Stimulated activated CD4-positive, alpha-beta T cell treated with anti-CD3 and anti-CD28 coated beads, Interleukin-1b, Interleukin-23, amount 100 ng/mL, for 24 hours (primary cell): Measurements from ENCODE around the gene TMCC3.
A peak's percentile ranks its signal among the peaks of the same experiment; 100 is the strongest.

Experiments
- DNase-seq, 4 experiments: peaks; one replicate each; pipeline ENCODE4 v3.0.0-alpha.2; 2020; ENCODE audit warnings: low read depth in 4 of 4, low spot score in 1 of 4

The TMCC3 gene

DNA sequence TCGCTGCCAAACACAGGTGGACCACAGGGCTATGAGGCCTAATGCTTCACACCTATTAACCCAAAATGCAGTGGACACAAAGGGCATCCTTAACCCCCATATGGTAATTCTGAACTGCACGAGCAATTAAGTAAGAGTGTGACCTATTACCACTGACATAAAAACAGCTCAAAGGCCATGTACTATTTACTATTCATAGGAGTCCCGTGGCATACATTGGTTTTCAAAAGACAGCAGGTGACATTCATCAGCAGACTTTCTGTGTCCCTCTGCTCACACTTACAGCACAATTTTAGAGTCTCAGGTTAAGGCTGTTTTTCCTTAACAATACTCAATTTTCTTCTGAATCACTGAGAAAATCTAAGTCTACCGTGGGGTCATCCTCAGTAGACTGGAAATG is 23.1 kb upstream of the TMCC3 start:
- DNase-seq, result no peak

DNA sequence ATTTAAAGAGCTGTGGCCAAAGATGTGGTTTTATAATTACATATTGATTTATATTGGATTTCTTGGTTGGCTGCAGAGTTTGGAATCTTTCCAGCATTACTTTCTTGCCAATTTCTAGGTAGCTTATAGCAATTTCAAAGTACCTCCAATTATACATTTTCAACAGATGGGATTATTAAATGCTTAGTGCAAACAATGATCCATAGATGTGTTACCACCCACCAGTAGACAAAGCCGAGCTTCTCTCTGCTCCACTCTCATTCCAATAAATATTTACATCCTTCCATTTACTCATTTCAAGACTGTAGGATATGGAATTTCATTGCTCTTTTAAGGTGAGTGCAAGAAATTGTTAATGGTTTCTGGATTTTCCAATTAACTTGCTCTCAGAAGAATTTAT is 21.6 kb upstream of the TMCC3 start:
- no peak for DNase-seq

DNA sequence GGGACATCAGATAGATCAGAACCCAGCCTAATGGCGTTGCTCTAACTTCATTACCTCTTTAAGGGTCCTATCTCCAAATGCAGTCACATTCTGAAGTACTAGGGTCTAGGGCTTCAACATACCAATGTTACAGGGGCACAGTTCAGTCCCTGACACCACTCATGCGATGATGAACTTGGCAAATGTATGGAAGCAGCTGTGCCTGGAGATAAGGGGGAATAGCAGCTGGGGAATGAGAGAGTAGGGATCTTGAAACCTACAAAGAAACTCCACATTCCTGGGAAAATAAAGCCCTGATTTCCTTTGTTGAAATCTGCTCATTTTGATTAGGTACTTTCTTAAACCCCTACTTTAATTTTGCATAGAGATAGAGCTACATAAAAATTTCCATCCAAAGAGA is 20.5 kb upstream of the TMCC3 start:
- no peak for DNase-seq

DNA sequence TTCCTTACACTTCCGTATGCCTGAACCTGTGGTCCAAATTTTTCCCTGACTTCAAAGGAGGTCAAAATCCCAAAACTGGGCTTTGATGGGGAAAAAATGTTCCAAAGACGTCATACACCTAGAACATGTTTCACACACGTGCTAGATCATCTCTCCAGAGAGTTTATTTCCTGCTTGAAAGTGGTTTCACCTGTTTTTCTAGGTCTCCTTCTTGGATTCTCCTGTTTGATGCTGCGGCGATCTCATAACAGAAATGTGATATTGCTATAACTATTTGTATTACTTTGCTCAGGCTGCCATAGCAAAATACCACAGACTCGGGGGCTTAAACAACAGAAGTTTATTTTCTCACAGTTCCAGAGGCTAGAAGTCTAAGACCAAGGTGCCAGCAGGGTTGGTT is 19.7 kb upstream of the TMCC3 start:
- DNase-seq, result no peak

DNA sequence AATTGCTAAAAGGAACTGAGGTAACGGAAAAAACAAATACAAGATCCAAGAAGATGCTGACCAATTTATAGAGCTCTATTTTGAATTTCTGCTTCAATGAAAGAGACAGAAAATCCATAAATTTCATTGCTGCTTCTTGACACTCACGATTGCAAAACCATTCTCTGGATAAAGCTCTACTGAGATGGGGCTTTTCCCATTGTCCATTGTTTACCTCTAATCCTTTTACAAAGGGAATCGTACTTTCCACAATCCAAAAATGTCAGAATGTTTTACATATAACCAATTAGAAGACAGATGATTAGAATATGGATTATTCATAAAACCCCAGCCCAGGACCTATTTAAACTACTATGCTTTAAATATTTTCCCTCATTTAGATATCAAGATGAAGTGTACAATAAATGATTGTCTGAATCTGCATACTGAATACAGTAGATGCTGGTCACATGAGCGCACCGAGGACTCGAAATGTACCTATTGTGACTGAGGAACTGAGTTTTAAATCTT is 16.7 kb upstream of the TMCC3 start:
- no peak for DNase-seq

DNA sequence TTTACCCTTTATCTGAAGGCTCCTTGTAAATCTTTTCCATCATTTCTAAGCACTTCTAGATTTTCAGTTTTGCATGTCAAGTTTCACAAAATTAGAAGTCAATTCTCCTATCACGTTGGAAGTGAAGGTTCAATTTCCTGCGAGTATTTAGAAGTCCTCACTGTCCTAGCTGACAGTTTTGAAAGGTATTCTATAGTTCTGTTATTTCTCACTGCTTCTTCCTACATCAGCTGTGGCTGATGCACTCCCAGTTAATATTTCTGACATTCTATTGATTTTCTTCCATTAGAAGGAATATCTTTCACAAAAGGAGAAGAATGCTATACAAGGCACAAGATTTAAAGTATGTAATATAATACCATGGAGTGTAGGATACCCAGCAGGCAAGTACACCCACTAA is 15.8 kb upstream of the TMCC3 start:
- no peak for DNase-seq

DNA sequence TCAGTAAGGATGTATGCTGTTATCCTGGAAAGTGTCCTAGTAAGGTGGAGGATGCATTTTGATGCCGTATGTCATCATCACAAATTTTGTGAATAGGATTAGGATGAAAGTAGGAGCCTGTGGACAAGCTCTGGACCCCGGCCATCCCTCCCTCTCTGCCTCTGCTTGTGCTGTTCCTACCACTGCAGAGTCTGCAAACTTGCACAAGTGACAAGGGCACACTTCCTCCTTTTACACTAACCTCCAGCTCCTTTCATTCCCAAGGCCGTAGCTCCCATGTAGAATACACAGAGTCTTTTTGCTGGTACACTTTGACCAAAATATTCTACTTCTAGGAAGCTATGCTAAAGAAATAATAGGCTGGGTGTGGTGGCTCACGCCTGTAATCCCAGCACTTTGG is 13.3 kb upstream of the TMCC3 start:
- no peak for DNase-seq

DNA sequence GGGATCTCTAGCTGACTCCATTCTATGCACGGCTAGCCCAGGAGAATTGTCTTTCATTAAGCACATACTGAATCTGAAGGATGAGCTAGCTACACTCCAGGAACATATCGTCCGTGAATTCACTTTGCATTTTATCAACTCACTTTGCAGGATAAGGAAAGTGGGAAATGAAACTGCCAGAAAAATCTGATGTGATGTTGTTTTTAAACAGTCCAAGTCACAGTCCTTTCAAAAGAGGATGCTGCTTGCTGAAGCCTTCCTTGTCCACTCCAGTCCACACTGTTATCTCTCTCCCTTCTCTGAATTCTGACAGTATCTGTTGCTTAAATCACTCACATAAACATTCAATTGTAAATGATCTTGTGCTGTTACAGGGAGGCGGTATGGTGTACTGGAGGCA is 12.7 kb upstream of the TMCC3 start:
- no peak for DNase-seq

DNA sequence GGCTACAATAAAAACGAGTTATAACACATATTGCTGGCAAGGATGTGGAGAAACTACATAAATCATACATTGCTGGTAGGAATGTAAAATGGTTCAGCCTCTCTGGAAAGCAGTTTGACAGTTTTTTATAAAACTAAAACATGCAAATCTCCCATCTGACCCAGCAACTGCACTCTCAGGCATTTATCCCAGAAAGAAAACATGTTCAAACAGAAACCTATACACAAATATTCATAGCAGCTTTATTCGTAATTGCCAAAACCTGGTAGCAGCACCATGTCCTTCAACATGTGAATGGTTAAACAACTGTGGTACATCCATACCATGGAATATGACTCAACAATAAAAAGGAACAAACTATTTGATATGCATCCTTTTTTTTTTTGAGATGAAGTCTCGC is 10.1 kb upstream of the TMCC3 start:
- no peak for DNase-seq

DNA sequence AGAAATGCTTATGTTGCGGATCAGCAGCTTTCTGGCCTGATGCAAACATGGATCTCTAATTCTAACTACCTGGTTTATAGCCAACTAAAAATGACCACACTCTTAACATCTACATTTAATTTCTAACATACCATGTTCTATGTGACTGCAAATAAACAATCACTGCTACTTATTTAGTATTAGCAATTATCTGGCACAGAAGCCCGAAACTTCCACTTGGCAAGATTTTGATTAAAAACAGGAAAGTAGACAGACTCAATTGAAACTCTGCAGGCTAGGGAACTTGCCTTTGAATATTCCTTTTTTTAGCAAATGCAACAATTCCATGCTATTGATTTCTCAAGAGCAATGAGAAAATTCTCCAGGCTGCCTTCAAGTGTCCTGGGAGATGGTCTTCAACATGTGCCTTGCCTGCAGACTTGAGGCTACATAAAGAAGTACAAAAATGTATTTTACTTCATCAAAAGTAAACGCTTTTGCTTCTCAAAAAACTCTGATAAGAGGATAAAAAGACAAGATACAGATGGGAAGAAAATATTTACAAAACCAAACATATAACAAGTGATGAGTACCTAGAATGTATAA is 9.1 kb upstream of the TMCC3 start:
- DNase-seq, result no peak

DNA sequence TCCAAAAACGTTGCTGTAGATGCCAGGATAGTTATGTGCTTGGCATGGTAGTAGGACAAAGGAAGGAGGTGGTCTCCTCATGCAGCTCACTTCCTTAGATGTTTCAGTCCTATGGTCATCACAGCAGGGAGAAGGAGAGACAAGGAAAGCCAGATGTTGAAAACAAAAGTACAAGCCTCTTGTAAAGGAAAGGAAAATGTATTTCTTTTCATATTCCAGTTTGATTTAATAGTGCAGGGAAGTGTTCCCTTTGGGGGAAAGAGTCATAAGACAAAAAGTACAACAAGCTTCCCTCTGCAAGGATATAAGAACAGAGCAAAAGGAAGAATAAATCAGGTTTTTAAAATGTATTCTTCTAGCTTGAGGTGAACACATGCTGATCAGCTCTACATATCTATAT is 8.6 kb upstream of the TMCC3 start:
- no peak for DNase-seq

DNA sequence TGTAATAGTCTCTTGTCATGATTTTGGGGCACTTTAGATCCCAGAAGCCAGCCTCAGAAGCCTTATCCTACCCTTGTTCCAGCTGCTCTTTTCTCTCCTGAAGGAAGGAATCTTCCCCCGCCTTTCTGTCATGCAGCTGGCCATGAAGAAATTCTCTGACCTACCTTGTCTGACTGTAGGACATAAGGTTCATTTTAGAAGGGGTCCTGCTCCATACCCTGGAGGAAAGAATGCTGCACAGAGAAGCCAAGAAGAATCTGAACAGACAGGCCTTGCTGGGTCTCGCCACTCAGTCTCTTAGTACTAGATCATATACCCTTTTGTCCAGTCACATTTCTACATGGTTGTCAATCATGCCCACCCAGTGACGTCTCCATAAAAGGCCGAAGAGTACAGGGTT is 6.2 kb upstream of the TMCC3 start:
- DNase-seq, result no peak

DNA sequence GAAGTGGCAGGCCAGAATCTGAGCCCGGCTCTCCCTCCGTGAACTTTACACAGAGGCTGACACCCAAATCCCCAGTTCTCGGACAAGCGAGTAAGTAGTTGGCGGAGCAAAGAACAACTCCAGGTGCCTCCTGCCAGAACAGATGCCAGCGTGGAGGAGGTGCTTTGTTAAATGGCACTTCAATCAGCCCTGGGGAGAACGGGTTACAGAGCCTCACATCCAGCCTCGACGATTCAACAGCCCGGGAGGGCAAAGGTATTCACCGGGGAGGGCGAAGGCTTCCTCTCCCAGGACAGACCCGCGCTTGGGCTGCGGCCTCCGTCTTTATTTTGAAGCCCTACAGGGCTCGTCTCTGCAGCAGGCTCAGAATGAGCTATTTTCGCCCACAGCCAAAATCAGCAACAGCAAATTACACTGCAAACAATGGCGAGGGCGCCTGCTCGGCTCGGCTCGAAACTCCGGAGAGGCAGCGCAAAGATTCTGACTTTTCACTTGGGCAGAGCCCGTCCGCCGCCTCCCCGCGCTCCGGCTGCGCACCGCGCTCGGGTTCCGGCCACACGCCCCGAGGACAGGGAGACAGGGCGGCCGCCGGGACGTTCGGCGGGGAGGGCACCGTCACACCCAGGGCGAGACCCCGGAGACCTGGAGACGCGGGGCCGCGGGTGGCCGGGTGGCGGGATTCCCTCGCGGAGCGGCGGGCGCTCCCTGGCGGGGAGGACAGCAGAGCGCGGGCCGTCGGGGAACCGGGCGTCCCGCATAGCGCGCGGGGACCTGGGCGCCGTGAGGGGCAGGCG is 811 bp downstream of the TMCC3 start:
- DNase-seq, result no peak

DNA sequence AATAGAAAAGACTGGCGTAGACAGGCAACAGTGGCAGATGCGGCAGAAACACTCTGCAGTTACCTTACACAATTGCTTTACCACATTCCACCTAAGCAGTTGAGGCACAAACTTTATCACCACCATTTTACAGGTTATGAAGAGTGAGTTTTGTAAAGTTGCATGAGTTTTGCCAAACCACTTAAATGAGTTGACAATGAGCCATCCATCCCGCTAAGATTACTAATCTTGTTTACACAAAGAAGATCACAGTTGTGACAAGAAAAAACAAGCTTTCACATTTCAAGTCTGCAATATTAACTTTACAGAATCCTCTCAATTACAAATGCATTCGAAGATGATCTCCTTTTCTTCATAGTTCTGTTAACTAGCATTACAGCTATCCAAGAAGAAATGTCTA is 1.8 kb downstream of the TMCC3 start:
- DNase-seq, result no peak

DNA sequence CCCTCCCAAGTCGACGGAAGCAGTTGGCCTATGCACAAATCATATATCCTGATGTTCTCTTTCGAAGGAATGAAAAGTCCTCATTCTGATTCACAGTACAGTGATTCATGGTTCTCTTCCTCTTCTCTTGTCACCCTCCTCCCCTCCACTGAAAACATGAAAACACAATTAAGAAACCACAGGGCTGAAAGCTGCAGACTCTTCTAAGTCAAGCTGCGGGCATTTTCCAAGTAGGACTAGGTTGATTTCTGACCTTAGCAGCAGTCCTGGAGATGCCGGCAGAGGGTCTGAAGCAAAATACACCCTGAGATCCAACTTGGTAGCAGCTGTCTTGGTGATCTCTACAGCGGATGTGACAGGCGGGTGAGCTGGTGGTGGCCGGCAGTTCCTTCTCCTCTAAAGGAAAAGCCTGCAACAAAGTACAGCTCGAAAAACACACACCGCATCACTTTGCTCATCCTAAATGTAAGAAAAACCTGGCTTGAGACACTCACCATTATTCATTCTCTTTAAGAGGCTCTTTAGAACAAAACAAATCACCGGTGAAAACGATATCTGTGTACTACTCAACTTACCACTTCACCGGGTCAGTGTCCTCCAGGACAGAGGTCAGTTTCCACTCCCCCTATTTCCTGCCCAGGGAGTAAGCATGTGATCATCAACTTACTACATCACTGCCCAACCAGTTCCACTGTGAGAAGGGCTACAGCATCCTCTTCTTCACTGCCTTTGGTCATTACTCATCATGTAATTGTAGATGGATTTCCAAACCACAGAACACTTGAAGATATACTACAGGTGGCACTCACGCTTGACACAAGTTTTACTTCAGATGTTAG is 6.0 kb downstream of the TMCC3 start:
- DNase-seq, result no peak

DNA sequence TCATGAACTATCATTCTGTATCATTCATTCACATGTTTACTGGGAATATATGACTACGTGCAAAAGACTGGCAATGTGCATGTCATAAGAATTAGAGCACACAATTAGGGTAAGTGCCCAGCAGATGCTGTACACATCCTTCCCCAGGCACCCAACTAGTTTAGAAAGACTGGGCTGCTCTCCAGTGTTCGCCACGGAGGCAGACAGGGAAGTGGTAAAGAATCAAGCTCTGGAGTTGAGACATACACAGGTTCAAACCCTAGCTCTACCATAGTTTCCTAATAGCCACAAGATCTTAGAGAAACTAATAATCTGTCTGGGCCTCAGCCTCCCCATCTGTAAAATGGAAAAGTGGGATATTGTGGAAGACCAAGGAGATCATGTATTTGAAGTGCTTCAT is 6.8 kb downstream of the TMCC3 start:
- no peak for DNase-seq

DNA sequence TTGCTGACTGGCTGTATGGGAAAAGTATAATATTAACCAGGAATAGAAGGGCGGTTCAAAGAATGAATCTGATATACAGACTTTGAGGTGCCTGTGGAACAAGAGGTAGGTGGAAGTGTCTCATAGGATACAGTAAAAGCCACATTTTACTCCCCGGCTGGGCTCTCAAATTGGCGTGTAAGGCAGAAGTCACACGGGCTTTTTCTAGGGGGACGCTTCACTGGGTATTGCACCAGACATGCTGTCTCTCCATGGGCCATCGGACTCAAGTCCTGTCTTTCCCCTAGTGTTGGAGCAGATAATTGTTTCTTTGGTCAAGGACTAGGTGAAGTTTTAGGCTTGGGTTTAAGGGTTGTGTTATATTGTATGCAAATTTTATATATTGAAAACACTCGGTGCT is 9.1 kb downstream of the TMCC3 start:
- DNase-seq, result no peak

DNA sequence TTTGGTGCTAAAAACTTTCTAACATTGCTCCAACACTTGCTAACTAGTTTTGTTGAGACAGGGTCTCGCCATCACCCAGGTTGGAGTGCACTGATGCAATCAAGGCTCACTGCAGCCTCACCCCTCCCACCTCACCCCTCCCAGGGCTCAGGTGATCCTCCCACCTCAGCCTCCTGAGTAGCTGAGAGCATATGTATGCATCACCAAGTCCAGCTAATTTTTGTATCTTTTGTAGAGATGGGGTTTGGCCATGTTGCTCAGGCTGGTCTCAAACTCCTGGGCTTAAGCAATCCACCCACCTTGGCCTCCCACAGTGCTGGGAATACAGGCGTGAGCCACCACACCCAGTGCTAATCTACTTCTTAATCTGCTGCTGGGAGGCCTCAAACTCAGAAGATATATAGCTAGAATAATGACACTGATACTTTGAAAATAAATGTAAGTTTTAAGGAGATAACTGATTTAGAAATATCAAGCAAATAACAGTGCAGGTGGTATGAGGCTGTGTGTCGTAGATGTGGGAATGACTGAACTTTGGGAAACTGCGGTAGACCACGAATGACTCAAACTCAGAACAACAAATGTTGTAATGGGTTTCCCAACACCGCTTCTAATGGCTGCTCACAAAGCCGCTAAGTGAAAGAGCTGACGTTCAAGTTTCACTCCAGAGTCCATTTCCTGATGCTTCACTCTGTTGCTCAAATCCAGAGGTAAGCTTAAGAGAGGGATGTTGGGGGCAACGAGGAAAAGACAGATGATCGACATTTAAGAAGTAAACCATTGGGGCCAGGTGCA is 10.0 kb downstream of the TMCC3 start:
- DNase-seq, result peak in 1 of 4 experiments; percentile 43

DNA sequence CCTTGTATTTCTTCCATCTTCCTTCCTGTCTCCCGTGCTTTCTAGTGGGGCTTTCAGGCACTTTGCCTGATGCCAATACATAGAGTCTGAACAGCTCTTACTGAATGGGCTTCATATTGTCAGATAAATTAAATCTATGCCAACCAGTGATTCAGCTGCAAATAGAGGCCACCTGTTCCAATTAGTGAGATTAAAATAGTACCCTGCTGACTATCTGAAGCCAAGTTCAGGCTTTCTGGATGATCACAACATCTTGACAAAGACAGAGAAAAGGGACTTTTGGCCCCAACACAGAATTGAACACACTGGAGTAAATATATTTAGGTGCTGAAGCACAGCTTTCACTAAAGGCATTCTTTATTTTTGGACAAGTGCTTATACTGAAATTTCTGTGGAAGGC is 11.8 kb downstream of the TMCC3 start:
- no peak for DNase-seq

DNA sequence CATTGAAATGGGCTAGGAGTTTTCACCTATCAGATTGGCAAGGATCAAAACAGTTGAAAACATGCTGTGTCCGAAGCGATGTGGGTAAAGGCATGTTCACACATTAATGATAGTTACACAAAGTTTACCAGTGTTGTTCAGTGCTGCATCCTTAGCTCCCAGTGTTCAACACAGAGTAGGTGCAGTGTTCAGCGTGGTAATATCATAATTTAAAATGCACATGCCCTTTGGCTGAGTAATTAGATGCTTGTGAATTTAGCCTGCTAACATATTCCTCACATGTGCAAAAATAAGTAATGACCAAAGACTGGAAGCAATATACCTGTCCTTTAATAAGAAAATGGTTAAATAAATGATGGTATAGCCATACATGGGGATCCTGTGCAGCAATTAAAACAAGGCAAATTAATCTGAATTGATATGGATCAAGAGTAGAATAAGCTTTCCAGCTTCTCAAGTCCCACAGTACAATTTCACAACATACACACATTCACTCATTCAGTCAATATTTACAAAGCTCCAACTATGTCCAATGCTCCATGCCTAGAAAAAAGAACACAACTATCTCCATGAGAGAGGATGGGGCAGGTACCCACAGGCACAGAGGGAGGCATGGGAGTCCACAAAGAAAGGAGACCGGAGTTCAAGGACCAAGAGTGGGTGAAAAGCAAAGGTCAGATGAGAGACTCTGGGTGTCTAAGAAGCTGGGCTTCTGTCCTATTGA is 12.8 kb downstream of the TMCC3 start:
- no peak for DNase-seq
